ENCODE data around the gene CAP2.

DNA sequence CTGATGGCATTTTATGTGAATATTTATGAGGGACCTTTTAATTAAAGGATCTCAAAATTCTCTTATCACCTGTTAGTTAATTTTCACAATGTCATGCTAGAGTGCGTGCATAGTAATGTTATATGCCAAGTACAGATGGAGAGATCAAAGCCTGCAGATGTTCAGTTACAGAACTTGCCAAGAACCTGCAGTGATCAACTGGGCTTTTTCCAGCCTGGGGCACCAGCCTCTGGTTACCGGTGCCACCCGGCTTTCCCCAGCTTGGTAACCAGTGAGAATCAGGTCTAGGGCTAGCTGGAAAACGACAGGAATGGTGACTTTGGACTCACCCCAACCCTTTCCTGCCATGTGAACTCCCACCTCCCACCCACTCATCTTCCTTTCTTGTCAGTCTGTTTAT is 91.8 kb downstream of the CAP2 start:
- TF ChIP-seq, protein P1, sequence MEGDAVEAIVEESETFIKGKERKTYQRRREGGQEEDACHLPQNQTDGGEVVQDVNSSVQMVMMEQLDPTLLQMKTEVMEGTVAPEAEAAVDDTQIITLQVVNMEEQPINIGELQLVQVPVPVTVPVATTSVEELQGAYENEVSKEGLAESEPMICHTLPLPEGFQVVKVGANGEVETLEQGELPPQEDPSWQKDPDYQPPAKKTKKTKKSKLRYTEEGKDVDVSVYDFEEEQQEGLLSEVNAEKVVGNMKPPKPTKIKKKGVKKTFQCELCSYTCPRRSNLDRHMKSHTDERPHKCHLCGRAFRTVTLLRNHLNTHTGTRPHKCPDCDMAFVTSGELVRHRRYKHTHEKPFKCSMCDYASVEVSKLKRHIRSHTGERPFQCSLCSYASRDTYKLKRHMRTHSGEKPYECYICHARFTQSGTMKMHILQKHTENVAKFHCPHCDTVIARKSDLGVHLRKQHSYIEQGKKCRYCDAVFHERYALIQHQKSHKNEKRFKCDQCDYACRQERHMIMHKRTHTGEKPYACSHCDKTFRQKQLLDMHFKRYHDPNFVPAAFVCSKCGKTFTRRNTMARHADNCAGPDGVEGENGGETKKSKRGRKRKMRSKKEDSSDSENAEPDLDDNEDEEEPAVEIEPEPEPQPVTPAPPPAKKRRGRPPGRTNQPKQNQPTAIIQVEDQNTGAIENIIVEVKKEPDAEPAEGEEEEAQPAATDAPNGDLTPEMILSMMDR (IDR thresholded peaks at IDR 0.05; ENCODE audit: insufficient read depth, low read length), result no peak
- no peak for TF ChIP-seq SPI1 (IDR thresholded peaks at IDR 0.05; ENCODE audit: borderline replicate concordance, low read depth)
- TF ChIP-seq POLR2AphosphoS5 (IDR thresholded peaks at IDR 0.05; ENCODE audit: low read depth), result no peak
- TF ChIP-seq GABPA (IDR thresholded peaks at IDR 0.05; ENCODE audit: low read depth), result no peak

Measured in HL-60 (cell line).